ENCODE data around the gene AGR2.
A peak's percentile ranks its signal among the peaks of the same experiment; 100 is the strongest.
"Not testable (repeated sequence)": the region's sequence is repeated elsewhere in the genome, so short reads cannot be mapped to it uniquely, and the experiment has no call there.

AGR2 gene

GRCh38 chr7:16804674-16805439 is at the start of gene AGR2:
AGR2 (minus strand) TSS chr7:16804999; CDS start chr7:16801796, 3,203 bp downstream.
- Histone ChIP-seq H3K27ac (peak within 1 kb of the TSS in 1 of 21 experiments; percentile 23), H3K4me3 (no peak within 1 kb of the TSS)

GRCh38 chr7:16853189-16853588 is 48.4 kb upstream of the AGR2 start:
- H3K4me3 ChIP-seq, H3K27ac ChIP-seq: not testable (repeated sequence)

DNA sequence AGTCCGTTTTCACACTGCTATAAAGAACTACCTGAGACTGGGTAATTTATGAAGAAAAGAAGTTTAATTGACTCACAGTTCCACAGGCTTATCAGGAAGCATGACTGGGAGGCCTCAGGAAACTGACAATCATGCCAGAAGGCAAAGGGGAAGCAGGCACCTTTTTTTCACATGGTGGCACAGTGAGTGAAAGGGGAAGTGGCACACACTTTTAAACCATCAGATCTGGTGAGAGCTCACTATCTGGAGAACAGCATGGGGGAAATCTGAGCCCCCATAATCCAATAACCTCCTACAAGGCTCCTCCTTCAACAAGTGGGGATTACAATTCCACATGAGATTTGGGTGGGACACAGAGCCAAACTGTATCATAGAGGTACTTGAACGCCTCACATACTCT is 47.0 kb upstream of the AGR2 start:
- Histone ChIP-seq H3K4me3 (no peak overlapping the region), H3K27ac (no peak overlapping the region)

DNA sequence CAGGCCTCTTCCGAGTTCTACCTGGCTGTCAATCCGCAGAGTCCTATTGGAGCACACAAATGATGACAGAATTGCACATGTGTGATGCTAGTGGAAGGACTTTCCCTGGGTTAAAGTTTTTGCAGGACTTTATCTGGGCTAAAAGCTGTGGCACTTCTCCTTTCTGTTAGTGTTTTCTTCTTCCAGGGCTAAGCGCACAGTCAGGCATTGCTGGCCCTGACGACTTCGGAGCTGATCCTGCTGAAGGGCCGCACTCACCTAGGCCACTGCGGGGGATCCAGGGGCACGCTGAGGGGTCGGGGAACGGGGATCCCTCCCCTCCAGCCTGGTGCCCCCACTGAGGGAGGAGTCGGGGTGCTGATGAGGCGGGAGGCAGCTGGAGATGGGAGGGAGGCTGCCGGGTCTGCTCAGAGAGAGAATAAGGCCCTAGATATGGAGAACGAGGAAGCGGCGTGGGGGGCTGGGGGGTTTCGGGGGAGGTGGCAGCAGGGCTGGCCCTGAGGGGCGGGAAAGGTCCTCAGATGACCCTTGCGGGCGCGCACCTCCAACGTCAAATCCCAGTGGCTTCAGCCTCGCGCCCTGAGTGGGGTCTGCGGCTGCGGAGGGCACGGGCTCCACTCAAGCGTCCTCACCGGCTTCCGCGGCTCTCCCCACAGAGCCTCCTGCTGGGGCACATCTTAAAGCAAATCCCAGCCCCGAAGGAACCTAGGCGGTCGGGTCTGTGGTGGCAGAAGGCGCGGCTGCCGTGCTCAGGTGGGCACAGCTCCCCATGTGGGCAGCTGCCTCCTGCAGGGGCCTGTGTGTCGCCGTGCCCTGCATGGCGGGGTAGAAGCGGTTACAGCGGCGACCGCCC is 46.0 kb upstream of the AGR2 start:
- Histone ChIP-seq H3K27ac (peak overlapping the region in 2 of 21 experiments; percentile 8 to 42), H3K4me3 (no peak overlapping the region)

DNA sequence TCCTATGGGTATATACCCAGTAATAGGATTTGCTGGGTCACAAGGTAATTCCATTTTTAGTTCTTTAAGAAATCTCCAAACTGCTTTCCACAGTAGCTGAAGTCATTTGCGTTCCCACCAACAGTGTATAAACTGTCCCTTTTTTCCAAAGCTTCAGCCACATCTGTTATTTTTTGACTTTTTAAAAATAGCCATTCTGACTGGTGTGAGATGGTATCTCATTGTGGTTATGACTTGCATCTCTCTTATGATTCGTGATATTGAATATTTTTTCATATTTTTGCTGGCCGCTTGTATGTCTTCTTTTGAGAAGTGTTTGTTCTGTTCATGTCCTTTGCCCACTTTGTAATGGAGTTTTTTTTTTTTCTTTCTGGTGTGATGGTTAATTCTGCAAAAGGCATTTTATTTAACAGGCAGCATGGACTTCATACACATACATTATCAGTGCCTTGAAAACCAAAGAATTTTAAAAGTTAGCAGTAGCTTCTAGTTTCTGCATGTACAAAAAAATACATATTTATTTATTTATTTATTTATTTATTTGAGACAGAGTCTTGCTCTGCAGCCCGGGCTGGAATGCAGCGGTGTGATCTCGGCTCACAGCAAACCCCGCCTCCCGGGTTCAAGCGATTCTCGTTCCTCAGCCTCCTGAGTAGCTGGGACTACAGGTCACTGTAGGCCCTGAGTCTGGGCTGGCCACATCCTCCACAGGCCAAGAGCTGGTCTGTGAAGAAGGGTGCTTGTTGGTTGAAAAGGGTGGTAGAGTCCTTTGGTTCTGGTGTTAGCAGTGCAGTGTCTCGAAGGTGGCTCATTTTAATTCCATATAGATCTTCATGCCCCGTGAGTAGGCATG is 44.7 kb upstream of the AGR2 start:
- no peak overlapping the region for H3K27ac ChIP-seq
- no peak overlapping the region for H3K4me3 ChIP-seq

- no peak overlapping the region for H3K4me3 ChIP-seq
- H3K27ac ChIP-seq = no peak overlapping the region
Observed at GRCh38 chr7:16847381-16847860, 42.6 kb upstream of the AGR2 start.

DNA sequence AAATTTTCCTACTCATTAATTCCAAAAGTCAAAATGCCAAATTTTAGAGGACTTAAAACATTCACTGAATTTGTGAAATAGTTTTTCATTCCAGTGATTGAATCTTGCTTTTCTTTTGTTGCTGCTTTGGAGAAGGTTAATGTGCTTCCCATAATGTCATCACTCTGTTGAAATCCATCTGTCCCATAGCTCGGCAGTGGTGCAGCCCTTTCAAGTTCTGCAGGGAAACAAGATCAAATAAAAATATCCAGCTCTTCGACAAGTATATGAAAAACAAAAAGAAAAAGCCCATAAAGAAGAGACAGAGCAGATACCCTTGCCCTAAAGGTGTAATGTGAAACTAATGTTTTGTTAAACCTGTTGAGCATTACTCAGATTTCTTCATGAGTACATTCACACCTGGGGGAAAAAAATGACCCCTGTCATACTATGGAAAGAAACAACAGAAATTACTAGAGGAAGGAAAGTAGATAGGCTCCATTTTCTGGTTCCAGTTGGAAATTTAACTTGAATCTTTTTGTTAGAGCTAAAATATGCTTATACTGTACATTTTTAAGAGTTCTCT is 41.9 kb upstream of the AGR2 start:
- Histone ChIP-seq H3K4me3 (no peak overlapping the region), H3K27ac (no peak overlapping the region)

- H3K4me3 ChIP-seq = no peak overlapping the region
- H3K27ac ChIP-seq = no peak overlapping the region
Observed at GRCh38 chr7:16845746-16846145, 40.9 kb upstream of the AGR2 start.

GRCh38 chr7:16841681-16842080 is 36.9 kb upstream of the AGR2 start:
- H3K27ac ChIP-seq = no peak overlapping the region
- H3K4me3 ChIP-seq = no peak overlapping the region

DNA sequence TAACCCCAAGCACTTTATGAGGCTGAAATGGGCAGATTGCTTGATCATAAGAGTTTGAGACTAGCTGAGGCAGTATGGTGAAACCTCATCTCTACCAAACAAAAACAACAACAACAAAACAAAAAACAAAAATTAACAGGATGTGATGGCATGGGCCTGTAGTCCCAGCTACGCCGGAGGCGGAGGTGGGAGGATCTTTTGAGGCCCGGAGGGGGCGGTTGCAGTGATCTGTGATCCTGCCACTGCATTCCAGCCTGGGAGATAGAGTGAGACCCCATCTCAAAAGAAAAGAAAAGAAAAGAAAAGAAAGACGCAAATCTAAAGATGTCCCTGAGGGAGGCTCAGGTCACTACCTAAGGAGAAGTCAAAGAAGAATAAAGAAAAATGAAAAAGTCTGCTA is 35.3 kb upstream of the AGR2 start:
- Histone ChIP-seq H3K27ac (peak overlapping the region in 2 of 21 experiments; percentile 31 to 35), H3K4me3 (no peak overlapping the region)

GRCh38 chr7:16839646-16840045 is 34.8 kb upstream of the AGR2 start:
- Histone ChIP-seq H3K4me3 (no peak overlapping the region), H3K27ac (peak overlapping the region in 2 of 21 experiments; percentile 10 to 35)

DNA sequence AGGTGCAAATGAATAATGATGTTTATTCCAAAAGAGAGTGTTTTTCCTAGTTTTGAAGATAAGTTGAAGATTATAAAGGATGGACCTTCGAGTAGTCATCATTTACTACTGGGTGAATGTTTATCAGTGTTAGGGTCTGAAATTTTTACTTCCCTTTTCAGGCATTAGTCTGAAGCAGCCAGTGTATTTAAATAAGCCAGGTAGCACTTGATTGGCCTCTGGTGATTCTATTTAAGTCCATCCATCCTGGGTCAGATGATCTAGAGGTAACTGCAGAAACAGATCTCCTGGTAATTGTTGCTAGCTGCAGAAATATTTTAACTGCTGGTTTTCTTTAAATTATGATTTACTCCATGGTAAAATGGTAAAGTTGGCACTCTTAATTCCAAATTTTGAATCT is 34.1 kb upstream of the AGR2 start:
- Histone ChIP-seq H3K27ac (no peak overlapping the region), H3K4me3 (no peak overlapping the region)

DNA sequence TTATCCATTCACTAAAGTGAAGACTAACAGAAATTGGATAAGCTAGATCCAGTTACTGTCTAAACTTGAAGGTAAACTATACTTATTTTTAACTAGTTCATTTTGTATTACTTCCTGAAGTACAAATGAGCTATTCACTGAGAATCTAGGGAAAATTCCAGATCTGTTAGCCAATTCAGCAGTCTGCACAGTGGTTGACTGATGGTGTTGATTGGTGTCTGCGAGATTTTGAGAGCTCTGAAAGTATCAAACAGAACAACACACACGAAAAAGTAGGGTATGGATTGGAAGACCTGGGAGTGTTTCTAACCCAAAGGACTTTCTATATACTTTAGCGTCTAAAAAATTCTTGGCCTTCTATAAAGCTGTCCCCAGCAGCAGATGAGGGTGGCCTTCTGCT is 33.6 kb upstream of the AGR2 start:
- Histone ChIP-seq H3K4me3 (no peak overlapping the region), H3K27ac (no peak overlapping the region)

- Histone ChIP-seq H3K4me3 (no peak overlapping the region), H3K27ac (no peak overlapping the region)
Observed at GRCh38 chr7:16836481-16836880, 31.7 kb upstream of the AGR2 start.

GRCh38 chr7:16833373-16833772 is 28.6 kb upstream of the AGR2 start:
- no peak overlapping the region for H3K4me3 ChIP-seq
- H3K27ac ChIP-seq = no peak overlapping the region

DNA sequence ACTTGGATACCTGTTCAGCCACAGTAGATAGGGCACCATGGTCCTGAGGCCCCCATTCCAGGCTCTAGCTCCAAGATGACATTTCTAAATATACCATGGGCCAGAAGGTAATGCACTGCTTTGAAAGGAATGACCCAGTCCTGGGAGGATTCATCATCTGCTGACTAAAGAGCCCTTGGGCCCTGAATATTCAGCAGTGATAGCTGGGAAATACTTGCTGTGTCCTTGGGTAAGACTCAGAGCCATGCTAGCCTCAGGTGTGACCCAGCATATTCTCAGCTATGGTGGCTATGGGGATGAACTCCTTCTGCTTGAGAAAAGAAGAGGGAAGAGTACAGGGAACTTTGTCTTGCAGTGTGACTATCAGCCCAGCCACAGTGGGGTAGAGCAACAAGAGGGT is 21.3 kb upstream of the AGR2 start:
- H3K27ac ChIP-seq = no peak overlapping the region

GRCh38 chr7:16822029-16822428 is 17.2 kb upstream of the AGR2 start:
- H3K27ac ChIP-seq = no peak overlapping the region

More for the DNA sequence above, 21.3 kb upstream of the AGR2 start:
- H3K4me3 ChIP-seq = no peak overlapping the region

DNA sequence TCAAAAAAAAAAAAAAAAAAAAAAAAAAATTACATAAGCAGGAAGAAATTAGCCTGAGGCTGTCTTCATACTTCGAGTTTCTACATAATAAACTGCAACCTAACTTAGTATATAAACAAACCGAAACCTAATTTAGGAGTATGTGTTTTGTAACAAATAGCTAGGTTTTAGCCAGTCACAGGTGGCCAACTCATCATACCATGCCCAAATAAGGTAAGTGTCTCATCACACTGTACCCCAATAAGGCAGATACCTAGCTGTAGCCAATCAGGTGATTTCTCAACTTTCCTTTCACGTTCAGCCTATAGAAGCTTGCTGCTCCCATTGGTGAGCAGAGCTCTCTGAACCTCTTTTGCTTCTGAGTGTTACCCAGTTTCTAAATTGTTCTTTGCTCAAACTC is 13.9 kb upstream of the AGR2 start:
- no peak overlapping the region for H3K4me3 ChIP-seq

More at GRCh38 chr7:16822029-16822428, 17.2 kb upstream of the AGR2 start:
- no peak overlapping the region for H3K4me3 ChIP-seq

DNA sequence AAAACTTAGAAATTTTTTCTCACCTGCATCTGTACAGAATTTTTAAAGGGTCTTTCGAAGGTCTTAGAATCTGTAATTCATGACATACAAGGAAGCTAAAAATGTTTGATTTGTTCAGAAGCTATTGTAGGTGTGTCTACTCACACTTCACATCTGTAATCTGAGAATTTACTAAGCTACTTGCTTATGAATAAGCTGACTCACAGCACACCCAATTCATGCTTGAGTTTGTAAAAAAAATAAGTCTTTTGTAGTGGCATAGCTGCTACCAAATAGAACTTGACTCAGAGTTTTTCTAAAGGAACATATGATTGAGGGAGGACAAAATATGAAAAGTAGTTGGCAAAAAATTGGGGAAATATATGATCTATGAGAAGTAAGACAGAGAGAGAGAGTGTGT is 12.7 kb upstream of the AGR2 start:
- Histone ChIP-seq H3K4me3 (no peak overlapping the region), H3K27ac (no peak overlapping the region)

More for the DNA sequence above, 13.9 kb upstream of the AGR2 start:
- H3K27ac ChIP-seq = no peak overlapping the region

DNA sequence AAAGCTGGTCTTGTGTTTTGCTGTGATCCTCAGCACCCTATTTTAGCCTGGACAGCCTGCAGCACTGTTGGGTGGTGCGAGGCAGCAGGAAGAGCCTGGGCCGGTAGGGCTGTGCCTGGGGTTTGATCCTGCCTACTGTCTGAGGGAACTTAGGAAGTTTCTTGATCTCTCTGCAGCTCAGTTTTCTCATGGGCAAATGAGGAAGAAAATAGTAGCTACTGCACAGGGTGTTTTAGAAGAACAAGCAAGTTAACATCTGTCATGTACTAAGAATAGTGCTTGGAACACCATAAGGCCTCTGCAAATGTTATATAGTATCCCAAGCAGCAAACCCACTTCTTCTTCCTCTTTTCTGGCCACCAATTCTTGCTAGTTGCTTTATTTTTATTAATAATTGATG is 12.0 kb upstream of the AGR2 start:
- H3K27ac ChIP-seq = peak overlapping the region in 3 of 21 experiments; percentile 13 to 57 (median 20)
- no peak overlapping the region for H3K4me3 ChIP-seq
